Prostate gland (tissue), 2 donors: Measurements from ENCODE around the gene PIGK. TPM values are rescaled to one million over a fixed set of nuclear protein-coding genes. Genes with fewer than 3 reads are reported as not detected.

ENCODE experiments used
- DNase-seq: peaks from one replicate; pipeline ENCODE4 v3.0.0-alpha.2; 2019; ENCODE audit warnings: low spot score
- H3K27ac ChIP-seq, 2 donors: fragments of 200-600 bp; sonication (generic); 2 replicates each; pipeline ENCODE4 v1.5.1; 2017 to 2019
- H3K27me3 ChIP-seq: fragments of 200-600 bp; sonication (generic); replicated peaks from 2 replicates; pipeline ENCODE4 v1.5.1; 2019; ENCODE audit not compliant: insufficient read depth
- H3K36me3 ChIP-seq, 2 donors: fragments of 200-600 bp; sonication (generic); 1 replicate in 1 of 2; 2 replicates in 1 of 2; pipeline versions ENCODE4 v1.5.1 to v1.8.1; 2017 to 2019
- H3K4me1 ChIP-seq: fragments of 200-600 bp; sonication (generic); replicated peaks from 2 replicates; pipeline ENCODE4 v1.5.1; 2019
- H3K4me3 ChIP-seq, 2 donors: fragments of 200-600 bp; sonication (generic); 2 replicates each; pipeline ENCODE4 v1.5.1; 2017 to 2019
- H3K9me3 ChIP-seq: fragments of 200-600 bp; sonication (generic); 2 replicates; pipeline ENCODE4 v1.5.1; 2017
- POLR2A ChIP-seq: fragments of 450-650 bp; IDR thresholded peaks from one replicate; pipeline ENCODE4 v1.6.1; 2016; ENCODE audit warnings: antibody characterized with exemption, mild to moderate bottlenecking
- POLR2AphosphoS5 ChIP-seq: sonication (generic); formaldehyde crosslinking; IDR thresholded peaks from one replicate; pipeline ENCODE4 v1.6.1; 2017; ENCODE audit warnings: antibody characterized with exemption
- WGBS: methylation state at CpG from one replicate; pipeline ENCODE4 v1.1.5; 2018; 5-methylcytosine and 5-hydroxymethylcytosine counted together
- intact Hi-C: fragments of 100-400 bp; cut with DNase I; formaldehyde crosslinking; loops from one replicate; pipeline ENCODE4 v1.14.2; 2022
- total RNA-seq, 2 donors: library from RNA; depleted of rRNA; stranded (reverse); fragments of >200 nt; gene quantifications; one replicate each; pipeline ENCODE4 v1.1.0, GENCODE V29; 2016
- TF ChIP-seq, protein P1 (sequence below), 4 experiments: fragments of 200-600 bp in 2 of 4; fragments of 450-650 bp in 2 of 4; sonication (generic) in 2 of 4; IDR thresholded peaks; 1 replicate in 3 of 4; 2 replicates in 1 of 4; pipeline ENCODE4 v1.5.1; 2016 to 2019; ENCODE audit warnings: antibody characterized with exemption in 4 of 4, mild to moderate bottlenecking in 2 of 4, moderate library complexity in 2 of 4

The PIGK gene
- total RNA-seq, 2 donors from 2014 or later = 20.4 to 25.9 TPM

DNA sequence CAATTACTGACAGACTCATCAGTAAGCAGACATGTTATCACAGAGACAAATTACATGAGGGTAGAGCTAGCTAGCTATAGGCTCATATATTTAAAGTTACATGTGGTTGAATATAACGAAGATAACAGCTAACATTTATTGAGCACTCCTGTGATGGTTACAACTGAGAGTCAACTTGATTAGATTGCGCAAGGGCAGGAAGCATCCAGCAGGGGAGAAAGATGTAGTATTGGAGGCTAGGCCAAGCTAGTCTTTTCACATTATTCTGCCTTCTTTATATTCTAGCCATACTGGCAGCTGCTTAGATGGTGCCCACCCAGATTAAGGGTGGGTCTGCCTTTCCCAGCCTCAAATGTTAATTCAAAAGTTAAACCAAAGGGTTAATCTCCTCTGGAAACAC lies 37.1 kb downstream of the PIGK start:
- Histone ChIP-seq H3K36me3 (no peaks in the 10 kb centered on the region), H3K4me1 (no peaks in the 10 kb centered on the region), H3K27ac (no peak overlapping the region), H3K9me3 (no peaks in the 10 kb centered on the region), H3K4me3 (no peak overlapping the region), H3K27me3 (no peaks in the 10 kb centered on the region)
- 95% methylated on average over 2 of the region's 2 CpGs for WGBS
- intact Hi-C loops = no loop called here
- DNase-seq = no peak
- TF ChIP-seq POLR2A (no peak), POLR2AphosphoS5 (no peak)
- TF ChIP-seq, protein P1, sequence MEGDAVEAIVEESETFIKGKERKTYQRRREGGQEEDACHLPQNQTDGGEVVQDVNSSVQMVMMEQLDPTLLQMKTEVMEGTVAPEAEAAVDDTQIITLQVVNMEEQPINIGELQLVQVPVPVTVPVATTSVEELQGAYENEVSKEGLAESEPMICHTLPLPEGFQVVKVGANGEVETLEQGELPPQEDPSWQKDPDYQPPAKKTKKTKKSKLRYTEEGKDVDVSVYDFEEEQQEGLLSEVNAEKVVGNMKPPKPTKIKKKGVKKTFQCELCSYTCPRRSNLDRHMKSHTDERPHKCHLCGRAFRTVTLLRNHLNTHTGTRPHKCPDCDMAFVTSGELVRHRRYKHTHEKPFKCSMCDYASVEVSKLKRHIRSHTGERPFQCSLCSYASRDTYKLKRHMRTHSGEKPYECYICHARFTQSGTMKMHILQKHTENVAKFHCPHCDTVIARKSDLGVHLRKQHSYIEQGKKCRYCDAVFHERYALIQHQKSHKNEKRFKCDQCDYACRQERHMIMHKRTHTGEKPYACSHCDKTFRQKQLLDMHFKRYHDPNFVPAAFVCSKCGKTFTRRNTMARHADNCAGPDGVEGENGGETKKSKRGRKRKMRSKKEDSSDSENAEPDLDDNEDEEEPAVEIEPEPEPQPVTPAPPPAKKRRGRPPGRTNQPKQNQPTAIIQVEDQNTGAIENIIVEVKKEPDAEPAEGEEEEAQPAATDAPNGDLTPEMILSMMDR (IDR thresholded peaks at IDR 0.05) = no peak

DNA sequence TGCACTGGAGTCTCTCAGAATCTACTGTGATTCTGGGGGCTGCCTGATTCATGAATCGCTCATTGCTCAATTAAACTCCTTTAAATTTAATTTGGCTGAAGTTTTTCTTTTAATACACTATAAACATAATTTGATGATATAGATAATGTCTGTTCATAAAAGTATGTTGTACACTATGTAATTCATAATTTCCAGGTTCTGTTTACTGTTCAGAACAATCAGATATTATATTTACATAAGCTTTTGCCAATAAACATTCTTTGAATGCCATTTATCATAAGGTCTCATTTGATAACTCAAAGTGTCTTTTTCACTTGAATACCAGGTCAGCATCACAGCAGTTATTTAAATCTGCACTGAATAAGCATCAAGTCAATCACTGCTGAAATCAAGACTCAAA lies 39.6 kb downstream of the PIGK start:
- 68% methylated on average over 1 of the region's 1 CpG for WGBS
- no peak overlapping the region for H3K4me3 ChIP-seq

DNA sequence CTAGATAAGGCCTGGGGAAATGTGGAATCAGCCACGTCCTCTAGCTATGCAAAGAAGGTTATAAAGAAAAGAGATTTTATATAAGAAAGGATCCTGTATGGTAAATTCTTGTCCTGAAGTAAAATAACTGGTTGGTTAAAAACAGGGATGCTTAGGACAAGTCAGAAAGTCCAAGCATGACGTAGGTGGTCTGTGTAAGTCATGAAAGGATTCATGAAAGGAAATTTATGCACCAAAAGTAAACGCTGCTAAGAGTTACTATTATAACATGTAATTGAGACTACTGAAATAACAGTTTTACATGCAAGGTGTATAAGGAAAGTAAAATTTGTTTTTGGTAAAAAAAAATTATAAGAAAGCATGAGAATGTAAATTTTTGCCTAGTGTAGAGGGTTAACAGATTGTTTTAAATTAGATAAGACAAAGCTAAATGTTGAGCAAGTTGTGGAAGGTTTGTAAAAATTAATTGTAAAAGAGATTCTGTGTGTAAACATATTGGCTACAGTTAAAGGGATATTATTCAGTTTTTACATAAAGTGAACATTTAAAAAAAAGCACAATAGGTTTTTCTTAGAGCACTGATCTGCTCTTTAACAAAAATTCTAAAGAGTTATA lies 43.9 kb downstream of the PIGK start:
- Histone ChIP-seq H3K4me1 (no peaks in the 10 kb centered on the region), H3K9me3 (no peaks in the 10 kb centered on the region), H3K27ac (no peak overlapping the region), H3K4me3 (no peak overlapping the region), H3K27me3 (no peaks in the 10 kb centered on the region), H3K36me3 (no peaks in the 10 kb centered on the region)
- 93% methylated on average over 3 of the region's 3 CpGs for WGBS
- TF ChIP-seq, protein P1 (IDR thresholded peaks at IDR 0.05) = no peak
- TF ChIP-seq POLR2AphosphoS5 = no peak
- TF ChIP-seq POLR2A = no peak
- intact Hi-C loops = no loop called here
- no peak for DNase-seq

More for the DNA sequence above, 39.6 kb downstream of the PIGK start:
- Histone ChIP-seq H3K4me1 (no peaks in the 10 kb centered on the region), H3K9me3 (no peaks in the 10 kb centered on the region), H3K36me3 (no peaks in the 10 kb centered on the region), H3K27ac (no peak overlapping the region), H3K27me3 (no peaks in the 10 kb centered on the region)
- no peak for DNase-seq
- intact Hi-C loops = no loop called here
- no peak for TF ChIP-seq POLR2A
- no peak for TF ChIP-seq POLR2AphosphoS5
- TF ChIP-seq, protein P1 (IDR thresholded peaks at IDR 0.05) = no peak

DNA sequence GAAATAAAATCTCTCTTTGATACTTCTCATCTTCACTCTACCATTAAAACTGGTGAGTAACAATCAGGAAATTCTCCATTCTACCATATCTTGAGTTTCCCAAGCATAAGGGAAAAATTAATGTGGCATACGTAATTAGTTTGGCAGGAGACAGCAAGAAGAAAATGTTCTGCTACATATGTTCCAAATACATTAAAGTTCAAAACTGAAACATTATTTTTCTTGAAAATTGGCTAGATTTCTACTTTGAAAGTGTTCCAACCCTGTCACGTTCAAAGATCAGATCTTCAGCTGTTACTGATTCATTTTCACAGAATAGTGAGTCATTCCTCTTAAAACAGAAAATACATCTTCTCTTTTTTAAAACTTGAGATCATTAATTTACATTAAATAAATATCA lies 48.5 kb downstream of the PIGK start:
- WGBS = 65% methylated on average over 2 of the region's 2 CpGs
- no peaks in the 10 kb centered on the region for H3K9me3 ChIP-seq
- no peaks in the 10 kb centered on the region for H3K4me1 ChIP-seq
- H3K4me3 ChIP-seq = no peak overlapping the region
- H3K36me3 ChIP-seq = no peaks in the 10 kb centered on the region
- TF ChIP-seq POLR2A (no peak), POLR2AphosphoS5 (no peak)
- TF ChIP-seq, protein P1 (IDR thresholded peaks at IDR 0.05) = no peak
- H3K27ac ChIP-seq = no peak overlapping the region
- intact Hi-C loops = no loop called here
- no peaks in the 10 kb centered on the region for H3K27me3 ChIP-seq
- DNase-seq = no peak

DNA sequence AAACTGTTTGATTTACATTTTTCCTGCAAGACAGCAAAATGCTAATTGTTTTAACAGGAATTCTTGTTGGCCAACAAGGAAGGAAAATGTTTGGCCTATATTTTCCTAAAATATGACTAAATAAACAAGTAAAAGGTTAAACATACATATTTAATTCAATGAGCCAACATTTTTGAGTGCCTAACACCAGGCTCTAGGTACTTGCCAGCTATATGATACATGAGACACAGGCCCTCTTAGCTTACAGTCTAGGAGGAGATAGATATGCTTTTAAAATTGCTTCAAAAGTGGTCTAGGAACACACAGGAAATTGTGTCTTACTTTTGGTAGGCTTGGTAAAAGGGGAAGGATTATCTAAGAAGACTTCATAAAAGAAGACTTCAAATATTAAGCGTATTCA lies 50.9 kb downstream of the PIGK start:
- Histone ChIP-seq H3K4me1 (no peaks in the 10 kb centered on the region), H3K27ac (no peak overlapping the region), H3K9me3 (no peaks in the 10 kb centered on the region), H3K27me3 (no peaks in the 10 kb centered on the region), H3K36me3 (no peaks in the 10 kb centered on the region), H3K4me3 (no peak overlapping the region)
- 96% methylated on average over 1 of the region's 1 CpG for WGBS
- intact Hi-C loops = no loop called here
- no peak for DNase-seq
- TF ChIP-seq, protein P1 (IDR thresholded peaks at IDR 0.05) = no peak
- no peak for TF ChIP-seq POLR2AphosphoS5
